ENCODE measurements around the gene WNT7B. TPM values are rescaled to one million over a fixed set of nuclear protein-coding genes. Genes with fewer than 3 reads are reported as not detected.

Gene WNT7B
- total and polyA plus RNA-seq, 2 of the 8 experiments (the other 6 are each of a cell fraction or from before 2014, with no cell fraction given), result 0.14 to 0.24 TPM

- no peak overlapping the region for H2BK20ac ChIP-seq (ENCODE audit: low read length)
- H3K79me1 ChIP-seq (ENCODE audit: low read depth, low read length), result no peaks in the 10 kb centered on the region
- H2BK15ac ChIP-seq (ENCODE audit: low read length), result no peak overlapping the region
- H3K23me2 ChIP-seq (ENCODE audit: low read depth, low read length), result peaks cover 16% of the 10 kb centered on the region
- peaks cover 0 to 3% (median 1%) of the 10 kb centered on the region in 4 experiments; a peak in 3 of 7 replicates for H3K4me1 ChIP-seq (replicated peaks in 1 of 4; ENCODE audit: control insufficient read depth in 3 of 4, insufficient read depth in 4 of 4, low read length in 3 of 4)
- H2AFZ ChIP-seq (ENCODE audit: low read length), result no peak overlapping the region
- no peaks in the 10 kb centered on the region for H3K9me3 ChIP-seq (ENCODE audit: insufficient read depth in 2 of 2, low read depth in 1 of 2, low read length in 1 of 2)
- no peak for FAIRE-seq
- no peak overlapping the region for H4K5ac ChIP-seq (ENCODE audit: insufficient read length, low read depth, low read length)
- 93% methylated on average over 1 of the region's 1 CpG; no CpG with 5 or more reads in 1 of the 2 experiments for WGBS, 2 experiments (ENCODE audit: extremely low coverage in 1 of 2, insufficient coverage in 1 of 2, insufficient read length in 1 of 2, insufficient replicate concordance in 2 of 2, low coverage in 1 of 2, low lambda C conversion rate in 2 of 2, missing lambda C conversion rate in 1 of 2)
- H3K56ac ChIP-seq (replicated peaks; ENCODE audit: insufficient read length, low read depth, low read length), result no peak overlapping the region
- no peak overlapping the region for H3K4me3 ChIP-seq (ENCODE audit: extremely low read depth in 1 of 4, insufficient read depth in 2 of 4, low read depth in 3 of 4, low read length in 4 of 4)
- H2BK5ac ChIP-seq (ENCODE audit: low read depth, low read length), result no peak overlapping the region
- H4K91ac ChIP-seq (replicated peaks; ENCODE audit: insufficient read length, low read length), result peak overlapping the region; percentile 17
- no peak overlapping the region for H2BK12ac ChIP-seq (ENCODE audit: low read depth, low read length)
- no peak overlapping the region for H3K18ac ChIP-seq (ENCODE audit: extremely low read depth, low read length)
- no peak overlapping the region for H2AK5ac ChIP-seq (ENCODE audit: low read depth, low read length)
- H3K23ac ChIP-seq (ENCODE audit: insufficient read length), result no peak overlapping the region
- H3K36me3 ChIP-seq (ENCODE audit: control insufficient read depth in 2 of 4, insufficient read depth in 4 of 4, low read length in 3 of 4), result no peaks in the 10 kb centered on the region; a peak in 1 of 8 replicates
- H4K20me1 ChIP-seq (replicated peaks in 1 of 2; ENCODE audit: control insufficient read depth in 1 of 2, insufficient read depth in 2 of 2, low read length in 2 of 2), result peaks cover 0 to 15% of the 10 kb centered on the region in 2 experiments
- no peak overlapping the region for H3K4ac ChIP-seq (replicated peaks; ENCODE audit: insufficient read length, low read depth, low read length)
- no peak overlapping the region for H3K4me2 ChIP-seq (ENCODE audit: insufficient read depth in 1 of 2, low read depth in 2 of 2, low read length in 2 of 2)
- DNase-seq (ENCODE audit: low read depth in 1 of 2, low spot score in 2 of 2), result no peak
- no peak overlapping the region for H4K8ac ChIP-seq (ENCODE audit: extremely low read depth, insufficient read depth, low read length)
- H2BK120ac ChIP-seq (replicated peaks; ENCODE audit: low read depth, low read length), result no peak overlapping the region
- peaks cover 0 to 14% (median 7%) of the 10 kb centered on the region in 4 experiments; a peak in 4 of 7 replicates for H3K27me3 ChIP-seq (replicated peaks in 1 of 4; ENCODE audit: control insufficient read depth in 3 of 4, extremely low read depth in 1 of 4, insufficient read depth in 3 of 4, low read length in 3 of 4)
- POLR2A ChIA-PET (ENCODE audit: partially characterized antibody), result no interaction called here
- H3K14ac ChIP-seq (ENCODE audit: insufficient read length), result no peak overlapping the region
- no peak overlapping the region for H3K9ac ChIP-seq (replicated peaks in 1 of 4; ENCODE audit: extremely low read depth in 1 of 4, low read depth in 3 of 4, low read length in 3 of 4)
- H3K79me2 ChIP-seq (ENCODE audit: control insufficient read depth in 1 of 2, insufficient read depth in 2 of 2, low read length in 2 of 2), result peaks cover 0 to 6% of the 10 kb centered on the region in 2 experiments; a peak in 1 of 4 replicates
- no peak overlapping the region for H3K27ac ChIP-seq (ENCODE audit: low read depth, low read length)
- CTCF ChIA-PET (ENCODE audit: partially characterized antibody), result interaction anchor here (0.6 to 3.0 kb wide), 9 partner anchors 10 to 355 kb away, joined by 3 to 11 read pairs (median 3); no protein-coding TSS in a partner anchor
- no peak for TF ChIP-seq SUZ12 (IDR thresholded peaks at IDR 0.05; ENCODE audit: low read length)
- no peak for TF ChIP-seq TAF1 (IDR thresholded peaks at IDR 0.05; ENCODE audit: low read depth, low read length)
- no peak for TF ChIP-seq RFX5 (IDR thresholded peaks at IDR 0.05; ENCODE audit: borderline replicate concordance, low read depth, low read length)
- no peak for TF ChIP-seq NRF1 (IDR thresholded peaks at IDR 0.05; ENCODE audit: low read depth, low read length)
- no peak for TF ChIP-seq SIRT6 (IDR thresholded peaks at IDR 0.05; ENCODE audit: low read length)
- TF ChIP-seq RXRA (IDR thresholded peaks at IDR 0.05; ENCODE audit: insufficient read depth, low read depth, low read length), result no peak
- TF ChIP-seq SP1 (IDR thresholded peaks at IDR 0.05; ENCODE audit: low read depth, low read length), result no peak
- TF ChIP-seq CEBPB (IDR thresholded peaks at IDR 0.05; ENCODE audit: low read depth, low read length), result no peak
- no peak for TF ChIP-seq ASH2L (IDR thresholded peaks at IDR 0.05; ENCODE audit: low read length)
- TF ChIP-seq CTCF (IDR thresholded peaks at IDR 0.05; ENCODE audit: control extremely low read depth in 1 of 3, insufficient read depth in 1 of 3, low read depth in 1 of 3, low read length in 3 of 3), result no peak
- TF ChIP-seq RBBP5 (IDR thresholded peaks at IDR 0.05; ENCODE audit: borderline replicate concordance, low read depth, low read length), result no peak
Observed at GRCh38 chr22:45984316-45984916, 7.5 kb upstream of the WNT7B start.
